NOMO-1 treated with DMSO at 0.1 percent for 48 hours (cell line): ENCODE measurements around the gene MET.
"Not testable (repeated sequence)": the region's sequence is repeated elsewhere in the genome, so short reads cannot be mapped to it uniquely, and the experiment has no call there.

ENCODE experiments used
- DNase-seq: peaks from one replicate; lab custom pipeline; 2025; ENCODE audit not compliant: unreplicated experiment; lab: John Stamatoyannopoulos, UW

Gene MET

GRCh38 chr7:116751070-116751469 lies 79.1 kb downstream of the MET start:
- not testable (repeated sequence) for DNase-seq

GRCh38 chr7:116752305-116753074 lies 80.5 kb downstream of the MET start:
- no peak for DNase-seq

- DNase-seq: no peak
These were observed 81.1 kb downstream of the MET start for GRCh38 chr7:116753130-116753529.

- no peak for DNase-seq
These were observed 82.2 kb downstream of the MET start for GRCh38 chr7:116754186-116754585.

GRCh38 chr7:116757283-116757682 lies 85.3 kb downstream of the MET start:
- DNase-seq: no peak

GRCh38 chr7:116759642-116760041 lies 87.6 kb downstream of the MET start:
- not testable (repeated sequence) for DNase-seq

GRCh38 chr7:116762971-116763370 lies 91.0 kb downstream of the MET start:
- no peak for DNase-seq

- DNase-seq: no peak
These were observed 91.7 kb downstream of the MET start for GRCh38 chr7:116763647-116764046.

- no peak for DNase-seq
These were observed 94.9 kb downstream of the MET start for GRCh38 chr7:116766881-116767280.

GRCh38 chr7:116769546-116769945 lies 97.5 kb downstream of the MET start:
- DNase-seq: no peak

- no peak for DNase-seq
These were observed 98.9 kb downstream of the MET start for GRCh38 chr7:116770941-116771340.

GRCh38 chr7:116771640-116772039 lies 99.6 kb downstream of the MET start:
- DNase-seq: no peak

GRCh38 chr7:116772423-116772863 lies 100.4 kb downstream of the MET start:
- no peak for DNase-seq

GRCh38 chr7:116772926-116773749 lies 101.1 kb downstream of the MET start:
- DNase-seq: no peak

- no peak for DNase-seq
These were observed 104.0 kb downstream of the MET start for GRCh38 chr7:116776046-116776445.

- no peak for DNase-seq
These were observed 104.8 kb downstream of the MET start for GRCh38 chr7:116776610-116777289.

- DNase-seq: peak; percentile 1
These were observed 105.8 kb downstream of the MET start for GRCh38 chr7:116777651-116778281.

- DNase-seq: no peak
These were observed 107.2 kb downstream of the MET start for GRCh38 chr7:116779216-116779615.

- no peak for DNase-seq
These were observed 107.9 kb downstream of the MET start for GRCh38 chr7:116779931-116780330.

- DNase-seq: no peak
These were observed 108.5 kb downstream of the MET start for GRCh38 chr7:116780521-116780920.

GRCh38 chr7:116780966-116781365 lies 109.0 kb downstream of the MET start:
- no peak for DNase-seq
